Posterior cingulate gyrus (tissue), 11 donors: ENCODE measurements around the gene SMIM38.
A peak's percentile ranks its signal among the peaks of the same experiment; 100 is the strongest.
"Not testable (repeated sequence)": the region's sequence is repeated elsewhere in the genome, so short reads cannot be mapped to it uniquely, and the experiment has no call there.

ENCODE experiments used
- DNase-seq, 10 donors: peaks; one replicate each; pipeline versions ENCODE4 v3.0.0 to v3.0.0-alpha.2; 2020 to 2021; ENCODE audit warnings: mixed read lengths in 3 of 10
- intact Hi-C: fragments of 100-400 bp; cut with DNase I; formaldehyde crosslinking; loops from one replicate; pipeline ENCODE4 v1.15.1; 2023

The SMIM38 gene

GRCh38 chr11:69135420-69136363 is 20.0 kb upstream of the SMIM38 start:
- intact Hi-C loops = no loop called here
- DNase-seq = peak in 2 of 10 donors; percentile 17 to 55

- peak in 2 of 10 donors; percentile 52 to 56 for DNase-seq
- intact Hi-C loops = no loop called here
Observed at GRCh38 chr11:69136471-69136870, 19.3 kb upstream of the SMIM38 start.

- intact Hi-C loops = no loop called here
- DNase-seq = peak in 2 of 10 donors; percentile 57 to 58
Observed at GRCh38 chr11:69137151-69137844, 18.4 kb upstream of the SMIM38 start.

GRCh38 chr11:69138265-69138664 is 17.5 kb upstream of the SMIM38 start:
- DNase-seq = peak in 2 of 10 donors; percentile 12 to 37
- intact Hi-C loops = no loop called here

- DNase-seq = peak in 1 of 10 donors; percentile 10
- intact Hi-C loops = not testable (repeated sequence)
Observed at GRCh38 chr11:69140161-69140560, 15.6 kb upstream of the SMIM38 start.

- DNase-seq = peak in 1 of 10 donors; percentile 33
- intact Hi-C loops = no loop called here
Observed at GRCh38 chr11:69140635-69141034, 15.1 kb upstream of the SMIM38 start.

GRCh38 chr11:69141742-69142141 is 14.0 kb upstream of the SMIM38 start:
- intact Hi-C loops = no loop called here
- no peak for DNase-seq

- no peak for DNase-seq
- intact Hi-C loops = no loop called here
Observed at GRCh38 chr11:69142895-69143294, 12.8 kb upstream of the SMIM38 start.

GRCh38 chr11:69144316-69145049 is 11.3 kb upstream of the SMIM38 start:
- DNase-seq = peak in 1 of 10 donors; percentile 27
- intact Hi-C loops = no loop called here

- no peak for DNase-seq
Observed at GRCh38 chr11:69145050-69145380, 10.7 kb upstream of the SMIM38 start.

GRCh38 chr11:69148377-69148762 is 7.4 kb upstream of the SMIM38 start:
- DNase-seq = peak in 2 of 10 donors; percentile 42 to 66
- intact Hi-C loops = no loop called here

More at GRCh38 chr11:69145050-69145380, 10.7 kb upstream of the SMIM38 start:
- intact Hi-C loops = no loop called here

GRCh38 chr11:69148806-69149205 is 6.9 kb upstream of the SMIM38 start:
- DNase-seq = peak in 2 of 10 donors; percentile 25 to 72
- intact Hi-C loops = no loop called here

GRCh38 chr11:69149338-69150045 is 6.2 kb upstream of the SMIM38 start:
- DNase-seq = peak in 2 of 10 donors; percentile 17 to 33
- intact Hi-C loops = not testable (repeated sequence)

GRCh38 chr11:69150175-69150574 is 5.6 kb upstream of the SMIM38 start:
- no peak for DNase-seq
- intact Hi-C loops = no loop called here

- intact Hi-C loops = no loop called here
- DNase-seq = no peak
Observed at GRCh38 chr11:69151836-69152235, 3.9 kb upstream of the SMIM38 start.

GRCh38 chr11:69152733-69153421 is 2.9 kb upstream of the SMIM38 start:
- peak in 1 of 10 donors; percentile 63 for DNase-seq
- intact Hi-C loops = no loop called here

GRCh38 chr11:69153661-69154060 is 2.1 kb upstream of the SMIM38 start:
- peak in 1 of 10 donors; percentile 46 for DNase-seq
- intact Hi-C loops = no loop called here

GRCh38 chr11:69154211-69154913 is 1.4 kb upstream of the SMIM38 start:
- peak in 2 of 10 donors; percentile 59 to 65 for DNase-seq
- intact Hi-C loops = no loop called here

GRCh38 chr11:69154938-69155301 is 815 bp upstream of the SMIM38 start:
- peak in 1 of 10 donors; percentile 73 for DNase-seq
- intact Hi-C loops = loop anchor here (5.0 kb wide), 1 partner anchor 57 kb away; no protein-coding TSS in a partner anchor
